Endothelial cell of umbilical vein (primary cell): ENCODE data around the gene POLE. TPM values are rescaled to one million over a fixed set of nuclear protein-coding genes. Genes with fewer than 3 reads are reported as not detected.

Experiments
- BruUV-seq: library from RNA; stranded (reverse); fragments of 400-500 nt; replicated peaks from 2 replicates; lab custom pipeline; 2021; lab: Mats Ljungman, UMichigan
- CTCF ChIA-PET: fragments of 300-600, 350-600 bp; sonication (Branson Sonifier 250); formaldehyde crosslinking; loops from one replicate; lab custom pipeline; 2021; ENCODE audit warnings: antibody characterized with exemption, inconsistent platforms; lab: Charles Lee
- POLR2A ChIA-PET: fragments of 300-600, 350-600 bp; sonication (Branson Sonifier 250); formaldehyde crosslinking; loops from one replicate; lab custom pipeline; 2021; ENCODE audit warnings: antibody characterized with exemption, inconsistent platforms; lab: Charles Lee
- DNase-seq: peaks from one replicate; pipeline ENCODE4 v3.0.0-alpha.2; 2011; ENCODE audit warnings: low read depth, low spot score
- FAIRE-seq: peaks from 2 replicates; lab custom pipeline; 2011; peaks lifted over from hg19 to GRCh38; lab: Jason Lieb, UNC
- H2AFZ ChIP-seq: 2 replicates; pipeline ENCODE4 v1.6.0; 2012; ENCODE audit warnings: low read depth, low read length, control low read depth, inconsistent platforms
- H3K27ac ChIP-seq: 2 replicates; pipeline ENCODE4 v1.5.1; 2011; ENCODE audit warnings: low read depth, mild to moderate bottlenecking, control low read depth, low read length, moderate library complexity; ENCODE audit not compliant: insufficient read depth
- H3K27me3 ChIP-seq, 2 experiments: 2 replicates each; pipeline versions ENCODE4 v1.6.0 to v1.6.1; 2011; ENCODE audit warnings: low read length in 2 of 2, mixed read lengths in 1 of 2; ENCODE audit not compliant: control insufficient read depth in 2 of 2, insufficient read depth in 2 of 2
- H3K36me3 ChIP-seq, 2 experiments: 2 replicates in 1 of 2; 3 replicates in 1 of 2; pipeline ENCODE4 v1.5.1; 2011; ENCODE audit warnings: low read length in 2 of 2, mild to moderate bottlenecking in 1 of 2, moderate library complexity in 1 of 2; ENCODE audit not compliant: control insufficient read depth in 2 of 2, insufficient read depth in 2 of 2; ENCODE audit errors: extremely low read depth in 1 of 2
- H3K4me1 ChIP-seq: 3 replicates; pipeline ENCODE4 v1.5.1; 2011; ENCODE audit warnings: mild to moderate bottlenecking, low read length; ENCODE audit not compliant: control insufficient read depth, insufficient read depth; ENCODE audit errors: extremely low read depth
- H3K4me2 ChIP-seq: 2 replicates; pipeline ENCODE4 v1.6.1; 2011; ENCODE audit warnings: low read length, control low read depth, mixed read lengths; ENCODE audit not compliant: insufficient read depth
- H3K4me3 ChIP-seq, 3 experiments: fragments of 200-600 bp in 1 of 3; sonication (generic), shearing (Covaris generic) in 1 of 3; replicated peaks in 1 of 3; 2 replicates each; pipeline ENCODE4 v1.5.1; 2011 to 2016; ENCODE audit warnings: control low read depth in 3 of 3, low read length in 3 of 3, mild to moderate bottlenecking in 2 of 3, inconsistent platforms in 1 of 3, low read depth in 1 of 3, moderate library complexity in 1 of 3; ENCODE audit not compliant: insufficient read depth in 1 of 3
- H3K79me2 ChIP-seq: 2 replicates; pipeline ENCODE4 v1.6.0; 2012; ENCODE audit warnings: low read length, inconsistent platforms; ENCODE audit not compliant: control insufficient read depth, insufficient read depth
- H3K9ac ChIP-seq: replicated peaks from 2 replicates; pipeline ENCODE3; 2011; ENCODE audit warnings: low read length, control low read depth; ENCODE audit not compliant: insufficient read depth; ENCODE audit errors: extremely low read depth
- H3K9me1 ChIP-seq: replicated peaks from 3 replicates; pipeline ENCODE4 v1.6.0; 2011; ENCODE audit warnings: mild to moderate bottlenecking, low read length; ENCODE audit not compliant: control insufficient read depth, insufficient read depth; ENCODE audit errors: extremely low read depth
- H3K9me3 ChIP-seq: replicated peaks from 2 replicates; pipeline ENCODE4 v1.5.1; 2012; ENCODE audit warnings: low read length, inconsistent platforms; ENCODE audit not compliant: control insufficient read depth, insufficient read depth
- H4K20me1 ChIP-seq: replicated peaks from 2 replicates; pipeline ENCODE3; 2011; ENCODE audit warnings: mild to moderate bottlenecking, low read length; ENCODE audit not compliant: control insufficient read depth, insufficient read depth; ENCODE audit errors: extremely low read depth
- EZH2 ChIP-seq: IDR thresholded peaks from 2 replicates; pipeline ENCODE4 v1.6.1; 2012; ENCODE audit warnings: borderline replicate concordance, low read depth, mild to moderate bottlenecking, moderate library complexity, low read length, inconsistent platforms; ENCODE audit not compliant: severe bottlenecking
- FOS ChIP-seq: IDR thresholded peaks from 2 replicates; pipeline ENCODE4 v1.6.1; 2011; ENCODE audit warnings: mild to moderate bottlenecking, low read length, moderate library complexity, borderline replicate concordance; ENCODE audit not compliant: insufficient read depth
- GATA2 ChIP-seq: IDR thresholded peaks from 2 replicates; pipeline ENCODE4 v1.7.0; 2011; ENCODE audit warnings: low read depth, mild to moderate bottlenecking, moderate library complexity, mixed read lengths, low read length; ENCODE audit not compliant: insufficient read length, insufficient read depth
- JUN ChIP-seq: IDR thresholded peaks from 2 replicates; pipeline ENCODE4 v1.6.1; 2011; ENCODE audit warnings: borderline replicate concordance, low read depth; ENCODE audit not compliant: insufficient read length, insufficient read depth
- MYC ChIP-seq: IDR thresholded peaks from one replicate; pipeline ENCODE4 v1.6.1; 2011; ENCODE audit warnings: mild to moderate bottlenecking, low read depth, low read length
- POLR2A ChIP-seq: IDR thresholded peaks from 2 replicates; pipeline ENCODE4 v1.6.1; 2012; ENCODE audit warnings: low read depth, mild to moderate bottlenecking, control low read depth, low read length
- POLR2AphosphoS5 ChIP-seq: IDR thresholded peaks from 2 replicates; pipeline ENCODE4 v1.6.1; 2012; ENCODE audit warnings: low read depth, mild to moderate bottlenecking, control low read depth, low read length, moderate library complexity; ENCODE audit not compliant: insufficient read depth
- dilution Hi-C: fragments of 300-500 bp; cut with MboI; formaldehyde crosslinking; loops from one replicate; pipeline ENCODE4 v1.15.0; 2019; ENCODE audit warnings: low sequenced_read_pairs; ENCODE audit not compliant: extremely low pct_ligation_motif_present
- intact Hi-C: fragments of 100-400 bp; cut with micrococcal nuclease; formaldehyde crosslinking; loops from one replicate; pipeline ENCODE4 v1.10.0; 2022
- polyA plus RNA-seq, 4 experiments: library from polyadenylated mRNA; depleted of rRNA in 3 of 4; stranded (reverse) in 3 of 4; unstranded in 1 of 4; fragments of >200 nt; gene quantifications; 2 replicates each; pipeline versions ENCODE4 v1.2.1 to v1.2.3, GENCODE V29; 2011 to 2012; ENCODE audit warnings: missing spikeins in 1 of 4
- total RNA-seq: library from RNA; stranded (reverse); gene quantifications from 2 replicates; pipeline ENCODE4 v1.2.3, GENCODE V29; 2021
- TF ChIP-seq, protein P1 (sequence below), 2 donors: IDR thresholded peaks; 1 replicate in 1 of 2; 2 replicates in 1 of 2; pipeline ENCODE4 v1.5.1; 2011; ENCODE audit warnings: low read length in 2 of 2, mild to moderate bottlenecking in 2 of 2, moderate library complexity in 2 of 2, control low read depth in 1 of 2, inconsistent platforms in 1 of 2, low read depth in 1 of 2; ENCODE audit not compliant: insufficient read depth in 1 of 2; ENCODE audit errors: extremely low read depth in 1 of 2
- TF ChIP-seq, protein P2 (sequence below): IDR thresholded peaks from 2 replicates; pipeline ENCODE4 v1.6.1; 2011; ENCODE audit not compliant: insufficient read depth, insufficient read length

POLE gene
- total and polyA plus RNA-seq, 2 donors (not counting 3 experiments of a cell fraction or from before 2014, with no cell fraction given), result 22.9 to 82.7 TPM

DNA sequence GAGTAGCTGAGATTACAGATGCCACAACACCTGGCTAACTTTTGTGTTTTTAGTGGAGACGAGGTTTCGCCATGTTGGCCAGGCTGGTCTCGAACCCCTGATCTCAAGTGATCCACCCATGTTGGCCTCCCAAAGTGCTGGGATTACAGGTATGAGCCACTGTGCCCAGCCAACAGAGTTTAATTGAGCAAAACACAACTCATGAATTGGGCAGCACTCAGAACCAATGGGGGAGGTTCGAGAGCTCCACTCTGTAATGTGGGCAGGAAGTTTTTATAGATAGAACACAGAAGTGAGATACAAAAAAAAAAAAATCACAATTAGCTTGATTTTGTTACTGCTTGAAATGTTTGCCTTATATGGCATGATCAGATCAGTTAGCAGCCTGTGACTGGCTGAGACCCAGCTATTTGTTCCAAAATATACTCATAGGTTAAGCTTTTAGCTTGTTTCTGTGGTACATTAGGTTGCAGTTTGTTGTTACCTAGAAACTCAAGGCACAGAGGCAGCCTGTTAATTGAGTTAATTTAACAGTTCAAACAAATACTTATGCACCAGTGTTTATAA lies 69.9 kb downstream of the POLE start:
- BruUV-seq, result no TSS peak
- H3K9ac ChIP-seq, result no peak overlapping the region
- no peaks in the 10 kb centered on the region for H3K79me2 ChIP-seq
- no peaks in the 10 kb centered on the region for H3K9me1 ChIP-seq
- H4K20me1 ChIP-seq, result no peaks in the 10 kb centered on the region
- FAIRE-seq (no peak), DNase-seq (no peak)
- dilution Hi-C loops (no loop called here), intact Hi-C loops (no loop called here)
- CTCF ChIA-PET, result interaction anchor here (0.6 to 7.6 kb wide), 7 partner anchors 9 to 463 kb away, joined by 3 to 102 read pairs (median 4); no protein-coding TSS in a partner anchor
- H3K27me3 ChIP-seq, result peaks cover 28 to 36% of the 10 kb centered on the region in 2 experiments
- no peak overlapping the region for H3K4me3 ChIP-seq
- H2AFZ ChIP-seq, result no peak overlapping the region
- TF ChIP-seq POLR2AphosphoS5, result no peak
- TF ChIP-seq EZH2, result no peak
- TF ChIP-seq POLR2A, result no peak
- TF ChIP-seq, protein P1, sequence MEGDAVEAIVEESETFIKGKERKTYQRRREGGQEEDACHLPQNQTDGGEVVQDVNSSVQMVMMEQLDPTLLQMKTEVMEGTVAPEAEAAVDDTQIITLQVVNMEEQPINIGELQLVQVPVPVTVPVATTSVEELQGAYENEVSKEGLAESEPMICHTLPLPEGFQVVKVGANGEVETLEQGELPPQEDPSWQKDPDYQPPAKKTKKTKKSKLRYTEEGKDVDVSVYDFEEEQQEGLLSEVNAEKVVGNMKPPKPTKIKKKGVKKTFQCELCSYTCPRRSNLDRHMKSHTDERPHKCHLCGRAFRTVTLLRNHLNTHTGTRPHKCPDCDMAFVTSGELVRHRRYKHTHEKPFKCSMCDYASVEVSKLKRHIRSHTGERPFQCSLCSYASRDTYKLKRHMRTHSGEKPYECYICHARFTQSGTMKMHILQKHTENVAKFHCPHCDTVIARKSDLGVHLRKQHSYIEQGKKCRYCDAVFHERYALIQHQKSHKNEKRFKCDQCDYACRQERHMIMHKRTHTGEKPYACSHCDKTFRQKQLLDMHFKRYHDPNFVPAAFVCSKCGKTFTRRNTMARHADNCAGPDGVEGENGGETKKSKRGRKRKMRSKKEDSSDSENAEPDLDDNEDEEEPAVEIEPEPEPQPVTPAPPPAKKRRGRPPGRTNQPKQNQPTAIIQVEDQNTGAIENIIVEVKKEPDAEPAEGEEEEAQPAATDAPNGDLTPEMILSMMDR (IDR thresholded peaks at IDR 0.05; ENCODE audit: extremely low read depth in 1 of 2, insufficient read depth in 1 of 2, low read depth in 1 of 2, low read length in 2 of 2), result no peak
- TF ChIP-seq GATA2, result no peak
- TF ChIP-seq MYC, result no peak
- TF ChIP-seq JUN, result no peak
- no peak for TF ChIP-seq FOS
- TF ChIP-seq, protein P2, sequence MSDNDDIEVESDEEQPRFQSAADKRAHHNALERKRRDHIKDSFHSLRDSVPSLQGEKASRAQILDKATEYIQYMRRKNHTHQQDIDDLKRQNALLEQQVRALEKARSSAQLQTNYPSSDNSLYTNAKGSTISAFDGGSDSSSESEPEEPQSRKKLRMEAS, result no peak
- H3K27ac ChIP-seq, result no peak overlapping the region
- POLR2A ChIA-PET, result interaction anchor here (0.6 kb wide), 1 partner anchor 10 kb away, joined by 3 read pairs; no protein-coding TSS in a partner anchor
- H3K4me1 ChIP-seq, result no peaks in the 10 kb centered on the region
- no peaks in the 10 kb centered on the region for H3K36me3 ChIP-seq
- no peak overlapping the region for H3K4me2 ChIP-seq
- peaks cover 3% of the 10 kb centered on the region for H3K9me3 ChIP-seq
